ENCODE data around the gene PCBP3. TPM values are rescaled to one million over a fixed set of nuclear protein-coding genes. Genes with fewer than 3 reads are reported as not detected.

The PCBP3 gene
- total and polyA plus RNA-seq, 2 of the 8 experiments (the other 6 are each of a cell fraction or from before 2014, with no cell fraction given), result 3.5 to 6.3 TPM

- H3K18ac ChIP-seq (ENCODE audit: extremely low read depth, low read length), result no peak overlapping the region
- CTCF ChIA-PET (ENCODE audit: partially characterized antibody), result interaction anchor here (2.0 kb wide), 1 partner anchor 10 kb away, joined by 5 read pairs; no protein-coding TSS in a partner anchor
- TF ChIP-seq PHF8 (conservative IDR thresholded peaks at IDR 0.05; ENCODE audit: low read depth, low read length) (no peak), RFX5 (IDR thresholded peaks at IDR 0.05; ENCODE audit: borderline replicate concordance, low read depth, low read length) (no peak), HDAC6 (IDR thresholded peaks at IDR 0.05; ENCODE audit: low read depth, low read length) (no peak), RNF2 (IDR thresholded peaks at IDR 0.05; ENCODE audit: borderline replicate concordance, low read depth, low read length, missing control alignments, poor library complexity, severe bottlenecking) (no peak), HDAC2 (IDR thresholded peaks at IDR 0.05; ENCODE audit: borderline replicate concordance in 1 of 2, low read depth in 2 of 2, low read length in 2 of 2) (no peak), SRF (IDR thresholded peaks at IDR 0.05; ENCODE audit: low read depth, low read length) (no peak)
- 94% methylated on average over 16 of the region's 16 CpGs; no CpG with 5 or more reads in 1 of the 2 experiments for WGBS, 2 experiments (ENCODE audit: extremely low coverage in 1 of 2, insufficient coverage in 1 of 2, insufficient read length in 1 of 2, insufficient replicate concordance in 2 of 2, low coverage in 1 of 2, low lambda C conversion rate in 2 of 2, missing lambda C conversion rate in 1 of 2)
- H3K79me1 ChIP-seq (ENCODE audit: low read depth, low read length), result no peaks in the 10 kb centered on the region
- no peak overlapping the region for H4K8ac ChIP-seq (ENCODE audit: extremely low read depth, insufficient read depth, low read length)
- no peak overlapping the region for H3K9ac ChIP-seq (replicated peaks in 1 of 4; ENCODE audit: extremely low read depth in 1 of 4, low read depth in 3 of 4, low read length in 3 of 4)
- no peak overlapping the region for H4K5ac ChIP-seq (ENCODE audit: insufficient read length, low read depth, low read length)
- H3K79me2 ChIP-seq (ENCODE audit: control insufficient read depth in 1 of 2, insufficient read depth in 2 of 2, low read length in 2 of 2), result no peaks in the 10 kb centered on the region
- no peak overlapping the region for H3K4me2 ChIP-seq (ENCODE audit: insufficient read depth in 1 of 2, low read depth in 2 of 2, low read length in 2 of 2)
- POLR2A ChIA-PET (ENCODE audit: partially characterized antibody), result no interaction called here
- no peaks in the 10 kb centered on the region; a peak in 1 of 7 replicates for H3K4me1 ChIP-seq (replicated peaks in 1 of 4; ENCODE audit: control insufficient read depth in 3 of 4, insufficient read depth in 4 of 4, low read length in 3 of 4)
- H2AK5ac ChIP-seq (ENCODE audit: low read depth, low read length), result no peak overlapping the region
- H4K91ac ChIP-seq (replicated peaks; ENCODE audit: insufficient read length, low read length), result no peak overlapping the region
- DNase-seq (ENCODE audit: low read depth in 1 of 2, low spot score in 2 of 2) (no peak), FAIRE-seq (no peak)
- H3K4me3 ChIP-seq (ENCODE audit: extremely low read depth in 1 of 4, insufficient read depth in 2 of 4, low read depth in 3 of 4, low read length in 4 of 4), result no peak overlapping the region
- no peak overlapping the region for H3K56ac ChIP-seq (replicated peaks; ENCODE audit: insufficient read length, low read depth, low read length)
- peaks cover 0 to 3% of the 10 kb centered on the region in 2 experiments; a peak in 1 of 4 replicates for H3K9me3 ChIP-seq (ENCODE audit: insufficient read depth in 2 of 2, low read depth in 1 of 2, low read length in 1 of 2)
- H2BK120ac ChIP-seq (replicated peaks; ENCODE audit: low read depth, low read length), result no peak overlapping the region
- no peaks in the 10 kb centered on the region for H4K20me1 ChIP-seq (replicated peaks in 1 of 2; ENCODE audit: control insufficient read depth in 1 of 2, insufficient read depth in 2 of 2, low read length in 2 of 2)
- H3K23me2 ChIP-seq (ENCODE audit: low read depth, low read length), result no peaks in the 10 kb centered on the region
- no peak overlapping the region for H2BK12ac ChIP-seq (ENCODE audit: low read depth, low read length)
- no peak overlapping the region for H3K14ac ChIP-seq (ENCODE audit: insufficient read length)
- H3K36me3 ChIP-seq (ENCODE audit: control insufficient read depth in 2 of 4, insufficient read depth in 4 of 4, low read length in 3 of 4), result no peaks in the 10 kb centered on the region
- no peak overlapping the region for H2AFZ ChIP-seq (ENCODE audit: low read length)
- H3K27me3 ChIP-seq (replicated peaks in 1 of 4; ENCODE audit: control insufficient read depth in 3 of 4, extremely low read depth in 1 of 4, insufficient read depth in 3 of 4, low read length in 3 of 4), result peaks cover 0 to 3% (median 0%) of the 10 kb centered on the region in 4 experiments; a peak in 1 of 7 replicates
- no peak overlapping the region for H3K4ac ChIP-seq (replicated peaks; ENCODE audit: insufficient read length, low read depth, low read length)
- no peak overlapping the region for H2BK20ac ChIP-seq (ENCODE audit: low read length)
- H2BK15ac ChIP-seq (ENCODE audit: low read length), result no peak overlapping the region
- H2BK5ac ChIP-seq (ENCODE audit: low read depth, low read length), result no peak overlapping the region
- H3K23ac ChIP-seq (ENCODE audit: insufficient read length), result no peak overlapping the region
- no peak overlapping the region for H3K27ac ChIP-seq (ENCODE audit: low read depth, low read length)
Measured at GRCh38 chr21:45947716-45948255, 304.3 kb downstream of the PCBP3 start.
